Measurements from ENCODE around the gene TENM4. TPM values are rescaled to one million over a fixed set of nuclear protein-coding genes. Genes with fewer than 3 reads are reported as not detected.

TENM4 gene
- total RNA-seq, 4 donors from 2014 or later: 5.5 to 12.3 (median 8.9) TPM

DNA sequence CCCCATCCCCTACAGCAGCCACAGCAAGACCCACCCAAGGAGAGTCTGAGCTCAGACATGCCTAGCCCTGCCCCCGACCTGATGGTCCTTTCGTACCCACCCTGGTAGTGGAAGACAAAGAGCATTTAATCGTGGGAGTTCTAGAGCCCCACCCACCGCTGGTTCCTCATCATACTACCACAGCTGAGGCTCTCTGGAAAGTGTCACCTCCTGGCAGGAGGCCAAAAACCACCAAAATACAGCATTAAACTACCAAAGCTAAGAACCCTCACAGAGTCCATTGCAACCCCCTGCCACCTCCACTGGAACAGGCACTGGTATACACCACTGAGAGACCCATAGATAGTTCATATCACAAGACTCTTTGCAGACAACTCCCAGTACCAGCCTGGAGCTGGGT is 311.1 kb downstream of the TENM4 start:
- H3K27me3 ChIP-seq: no peaks in the 10 kb centered on the region
- H3K27ac ChIP-seq: no peak overlapping the region
- ATAC-seq: no peak
- no peaks in the 10 kb centered on the region for H3K36me3 ChIP-seq
- H3K9me3 ChIP-seq: peaks cover 0 to 33% (median 0%) of the 10 kb centered on the region in 3 donors
- WGBS, 2 donors (ENCODE audit: low coverage in 1 of 2): 90% methylated on average over 3 of the region's 4 CpGs; no CpG with 5 or more reads in 1 of the 2 donors
- H3K4me3 ChIP-seq: no peak overlapping the region
- TF ChIP-seq EP300 (IDR thresholded peaks at IDR 0.05): no peak
- TF ChIP-seq POLR2AphosphoS5 (IDR thresholded peaks at IDR 0.05): no peak
- TF ChIP-seq, protein P1, sequence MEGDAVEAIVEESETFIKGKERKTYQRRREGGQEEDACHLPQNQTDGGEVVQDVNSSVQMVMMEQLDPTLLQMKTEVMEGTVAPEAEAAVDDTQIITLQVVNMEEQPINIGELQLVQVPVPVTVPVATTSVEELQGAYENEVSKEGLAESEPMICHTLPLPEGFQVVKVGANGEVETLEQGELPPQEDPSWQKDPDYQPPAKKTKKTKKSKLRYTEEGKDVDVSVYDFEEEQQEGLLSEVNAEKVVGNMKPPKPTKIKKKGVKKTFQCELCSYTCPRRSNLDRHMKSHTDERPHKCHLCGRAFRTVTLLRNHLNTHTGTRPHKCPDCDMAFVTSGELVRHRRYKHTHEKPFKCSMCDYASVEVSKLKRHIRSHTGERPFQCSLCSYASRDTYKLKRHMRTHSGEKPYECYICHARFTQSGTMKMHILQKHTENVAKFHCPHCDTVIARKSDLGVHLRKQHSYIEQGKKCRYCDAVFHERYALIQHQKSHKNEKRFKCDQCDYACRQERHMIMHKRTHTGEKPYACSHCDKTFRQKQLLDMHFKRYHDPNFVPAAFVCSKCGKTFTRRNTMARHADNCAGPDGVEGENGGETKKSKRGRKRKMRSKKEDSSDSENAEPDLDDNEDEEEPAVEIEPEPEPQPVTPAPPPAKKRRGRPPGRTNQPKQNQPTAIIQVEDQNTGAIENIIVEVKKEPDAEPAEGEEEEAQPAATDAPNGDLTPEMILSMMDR (IDR thresholded peaks at IDR 0.05): no peak
- no peak for TF ChIP-seq POLR2A (IDR thresholded peaks at IDR 0.05)
- H3K4me1 ChIP-seq: no peaks in the 10 kb centered on the region

DNA sequence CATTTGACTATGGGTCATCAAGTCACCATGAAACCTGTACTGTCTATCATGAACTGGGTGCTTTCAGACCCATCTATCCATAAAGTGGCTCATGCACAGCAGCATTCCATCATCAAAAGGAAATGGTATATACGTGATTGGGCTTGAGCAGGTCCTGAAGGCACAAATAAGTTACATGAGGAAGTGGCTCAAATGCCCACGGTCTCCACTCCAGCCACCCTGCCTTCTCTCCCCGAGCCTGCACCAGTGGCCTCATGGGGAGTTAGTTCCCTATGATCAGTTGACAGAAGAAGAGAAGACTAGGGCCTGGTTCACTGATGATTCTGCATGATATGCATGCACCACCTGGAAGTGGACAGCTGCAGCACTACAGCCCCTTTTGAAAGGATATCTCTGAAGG is 312.5 kb downstream of the TENM4 start:
- Histone ChIP-seq H3K27ac (no peak overlapping the region), H3K9me3 (peaks cover 0 to 33% (median 0%) of the 10 kb centered on the region in 3 donors), H3K4me1 (no peaks in the 10 kb centered on the region), H3K27me3 (no peaks in the 10 kb centered on the region), H3K36me3 (no peaks in the 10 kb centered on the region), H3K4me3 (no peak overlapping the region)
- WGBS, 2 donors (ENCODE audit: low coverage in 1 of 2): 77% methylated on average over 3 of the region's 3 CpGs; no CpG with 5 or more reads in 1 of the 2 donors
- TF ChIP-seq POLR2A (IDR thresholded peaks at IDR 0.05) (no peak), EP300 (IDR thresholded peaks at IDR 0.05) (no peak), POLR2AphosphoS5 (IDR thresholded peaks at IDR 0.05) (no peak)
- TF ChIP-seq, protein P1 (IDR thresholded peaks at IDR 0.05): no peak
- no peak for ATAC-seq

DNA sequence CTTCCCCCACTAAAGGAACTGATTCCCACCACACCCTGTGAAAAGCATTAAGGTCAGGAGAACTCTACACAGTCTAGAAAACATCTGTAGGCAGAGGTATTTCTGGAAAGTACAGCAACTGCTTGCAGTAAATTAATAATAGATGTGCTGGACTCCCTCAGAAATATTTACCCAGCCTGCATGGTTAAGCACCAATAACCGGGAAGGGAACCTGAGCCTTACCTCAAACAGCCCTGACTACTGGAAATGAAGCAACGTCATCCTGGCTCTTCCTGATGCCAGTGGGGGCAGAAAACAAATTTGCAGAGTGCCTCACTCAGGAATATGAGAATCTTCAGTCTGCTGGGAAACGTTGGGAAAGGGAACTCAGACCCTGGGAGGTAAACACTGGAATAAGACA is 318.1 kb downstream of the TENM4 start:
- WGBS, 2 donors (ENCODE audit: low coverage in 1 of 2): 58 to 79% methylated on average over 1 to 3 of the region's 3 CpGs
- H3K27me3 ChIP-seq: no peaks in the 10 kb centered on the region
- TF ChIP-seq, protein P1 (IDR thresholded peaks at IDR 0.05): no peak
- TF ChIP-seq POLR2A (IDR thresholded peaks at IDR 0.05) (no peak), EP300 (IDR thresholded peaks at IDR 0.05) (no peak), POLR2AphosphoS5 (IDR thresholded peaks at IDR 0.05) (no peak)
- no peaks in the 10 kb centered on the region for H3K4me1 ChIP-seq
- no peak overlapping the region for H3K4me3 ChIP-seq
- no peak for ATAC-seq
- no peak overlapping the region for H3K27ac ChIP-seq
- peaks cover 0 to 21% (median 0%) of the 10 kb centered on the region in 3 donors for H3K9me3 ChIP-seq
- H3K36me3 ChIP-seq: no peaks in the 10 kb centered on the region

DNA sequence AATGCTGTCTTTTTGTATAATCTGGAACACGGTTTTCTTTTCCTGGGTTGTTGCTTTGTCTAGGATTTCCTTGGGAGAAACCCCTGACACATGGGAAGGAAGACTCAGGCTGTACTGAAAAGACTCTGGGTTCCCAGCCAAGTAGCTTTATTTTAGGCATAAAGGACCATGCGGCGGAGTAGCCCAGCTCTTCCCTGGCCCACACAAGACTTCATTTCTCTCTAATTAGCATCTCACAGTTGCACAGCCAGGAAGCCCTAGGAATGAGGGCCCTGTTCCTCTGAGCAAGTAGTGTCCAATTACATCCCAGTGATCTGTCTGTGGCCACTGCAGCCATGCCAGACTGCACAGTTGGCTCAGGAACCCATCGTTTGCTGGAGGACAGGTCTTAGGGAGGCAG is 319.5 kb downstream of the TENM4 start:
- Histone ChIP-seq H3K4me3 (no peak overlapping the region), H3K9me3 (peaks cover 0 to 11% (median 0%) of the 10 kb centered on the region in 3 donors), H3K27ac (no peak overlapping the region), H3K27me3 (no peaks in the 10 kb centered on the region), H3K4me1 (no peaks in the 10 kb centered on the region), H3K36me3 (no peaks in the 10 kb centered on the region)
- WGBS, 2 donors (ENCODE audit: low coverage in 1 of 2): 49 to 51% methylated on average over 3 of the region's 4 CpGs
- TF ChIP-seq POLR2AphosphoS5 (IDR thresholded peaks at IDR 0.05) (no peak), POLR2A (IDR thresholded peaks at IDR 0.05) (no peak), EP300 (IDR thresholded peaks at IDR 0.05) (no peak)
- TF ChIP-seq, protein P1 (IDR thresholded peaks at IDR 0.05): no peak
- ATAC-seq: no peak

DNA sequence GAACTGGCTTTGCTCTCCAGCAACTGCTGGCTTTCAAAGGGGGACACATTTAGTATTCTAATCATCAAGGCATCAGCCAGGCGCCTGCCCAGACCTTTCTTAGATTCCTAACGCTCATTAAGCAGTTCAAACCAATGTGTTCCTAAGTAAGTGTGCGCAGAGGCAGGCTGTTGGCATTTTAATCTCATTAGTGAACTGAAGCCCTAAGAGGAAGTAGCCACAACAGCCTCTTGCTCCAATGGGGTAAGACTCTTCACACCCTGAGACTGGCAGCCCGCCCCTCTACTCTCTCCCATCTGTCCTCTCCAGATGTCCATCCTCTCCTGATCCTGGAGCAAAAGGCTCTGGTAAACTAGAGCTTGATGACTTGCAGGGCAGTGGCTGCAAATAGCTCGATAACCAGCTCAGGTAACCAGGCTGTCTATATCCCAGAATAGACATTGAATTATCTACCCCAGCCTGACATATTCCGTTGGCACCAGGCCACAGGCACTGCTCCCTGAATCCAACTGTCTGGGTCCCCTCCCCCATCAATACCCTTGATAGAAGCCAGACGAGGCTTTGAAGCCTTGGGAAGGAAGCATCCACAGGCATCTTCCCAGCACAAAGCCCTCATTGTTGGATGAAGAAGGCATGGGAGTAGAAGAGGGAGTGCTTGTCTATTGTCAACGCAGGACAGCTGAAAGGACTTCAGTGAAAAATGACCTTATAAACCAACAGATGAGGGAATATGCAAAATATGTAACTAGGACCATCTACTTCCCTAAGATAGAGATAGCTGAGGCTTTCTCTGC is 321.1 kb downstream of the TENM4 start:
- H3K36me3 ChIP-seq: no peaks in the 10 kb centered on the region
- H3K27me3 ChIP-seq: no peaks in the 10 kb centered on the region
- H3K27ac ChIP-seq: no peak overlapping the region
- no peak overlapping the region for H3K4me3 ChIP-seq
- TF ChIP-seq, protein P1 (IDR thresholded peaks at IDR 0.05): no peak
- TF ChIP-seq POLR2AphosphoS5 (IDR thresholded peaks at IDR 0.05) (no peak), EP300 (IDR thresholded peaks at IDR 0.05) (no peak), POLR2A (IDR thresholded peaks at IDR 0.05) (no peak)
- H3K4me1 ChIP-seq: no peaks in the 10 kb centered on the region
- 57 to 68% methylated on average over 4 to 5 of the region's 8 CpGs for WGBS, 2 donors (ENCODE audit: low coverage in 1 of 2)
- no peak for ATAC-seq
- H3K9me3 ChIP-seq: no peaks in the 10 kb centered on the region
